GM12872 (cell line): Measurements from ENCODE around the gene UHMK1.

Experiments used
- TF ChIP-seq, protein P1 (sequence below): IDR thresholded peaks from 3 replicates; pipeline ENCODE4 v1.5.1; 2011; ENCODE audit warnings: low read depth, mild to moderate bottlenecking, low read length, moderate library complexity; ENCODE audit not compliant: insufficient read depth

UHMK1 gene

GRCh38 chr1:162549001-162549400 is 51.4 kb downstream of the UHMK1 start:
- TF ChIP-seq, protein P1, sequence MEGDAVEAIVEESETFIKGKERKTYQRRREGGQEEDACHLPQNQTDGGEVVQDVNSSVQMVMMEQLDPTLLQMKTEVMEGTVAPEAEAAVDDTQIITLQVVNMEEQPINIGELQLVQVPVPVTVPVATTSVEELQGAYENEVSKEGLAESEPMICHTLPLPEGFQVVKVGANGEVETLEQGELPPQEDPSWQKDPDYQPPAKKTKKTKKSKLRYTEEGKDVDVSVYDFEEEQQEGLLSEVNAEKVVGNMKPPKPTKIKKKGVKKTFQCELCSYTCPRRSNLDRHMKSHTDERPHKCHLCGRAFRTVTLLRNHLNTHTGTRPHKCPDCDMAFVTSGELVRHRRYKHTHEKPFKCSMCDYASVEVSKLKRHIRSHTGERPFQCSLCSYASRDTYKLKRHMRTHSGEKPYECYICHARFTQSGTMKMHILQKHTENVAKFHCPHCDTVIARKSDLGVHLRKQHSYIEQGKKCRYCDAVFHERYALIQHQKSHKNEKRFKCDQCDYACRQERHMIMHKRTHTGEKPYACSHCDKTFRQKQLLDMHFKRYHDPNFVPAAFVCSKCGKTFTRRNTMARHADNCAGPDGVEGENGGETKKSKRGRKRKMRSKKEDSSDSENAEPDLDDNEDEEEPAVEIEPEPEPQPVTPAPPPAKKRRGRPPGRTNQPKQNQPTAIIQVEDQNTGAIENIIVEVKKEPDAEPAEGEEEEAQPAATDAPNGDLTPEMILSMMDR, result no peak

DNA sequence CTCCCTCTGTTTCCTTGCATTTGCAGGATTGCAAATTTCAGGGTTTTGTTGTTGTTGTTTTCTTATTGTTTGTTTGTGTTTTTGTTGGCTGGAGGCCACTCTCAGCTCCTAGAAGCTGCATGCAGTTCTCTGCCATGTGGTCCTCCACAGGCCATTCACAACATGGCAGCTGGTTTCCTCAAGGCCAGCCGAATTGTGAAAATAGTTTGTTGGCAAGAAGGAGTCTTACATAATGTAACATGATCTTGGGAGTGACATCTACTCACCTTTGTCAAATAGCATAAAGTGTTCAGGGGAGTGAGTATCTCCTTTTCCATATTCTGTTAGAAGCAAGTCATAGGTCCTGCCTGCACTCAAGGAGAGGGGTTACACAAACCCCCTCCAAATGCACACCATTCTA is 53.3 kb downstream of the UHMK1 start:
- TF ChIP-seq, protein P1, result no peak

DNA sequence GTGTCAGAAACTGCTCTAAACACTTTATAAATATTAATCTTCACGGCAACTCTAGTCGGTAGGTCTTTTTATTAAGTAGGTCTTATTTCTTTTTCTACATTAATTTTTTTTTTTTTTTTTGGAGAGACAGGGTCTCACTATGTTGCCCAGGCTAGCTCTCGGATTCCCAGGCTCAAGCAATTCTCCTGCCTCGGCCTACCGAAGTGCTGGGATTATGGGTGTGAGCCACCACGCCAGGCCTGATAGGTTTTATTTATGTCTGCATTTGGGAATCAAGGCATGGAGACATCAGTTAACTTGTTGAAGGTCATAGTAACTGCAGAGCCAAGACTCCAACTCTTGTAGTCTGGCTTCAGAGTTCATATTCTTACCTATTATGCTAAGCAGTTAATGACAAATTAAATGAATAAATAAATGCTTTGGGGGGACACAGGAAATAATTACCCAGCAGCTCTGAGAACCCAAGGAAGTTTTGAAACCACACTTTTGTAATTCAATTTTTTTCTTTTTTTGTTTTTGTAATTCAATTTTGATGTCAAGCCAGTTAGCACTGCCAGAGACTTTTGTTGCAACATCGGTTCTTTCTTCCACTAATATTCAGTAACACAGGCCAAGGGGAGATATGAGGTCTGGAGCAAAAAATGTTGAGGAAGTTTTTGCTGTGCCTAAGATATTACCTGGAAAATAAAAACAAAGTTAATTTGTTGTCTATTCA is 54.5 kb downstream of the UHMK1 start:
- TF ChIP-seq, protein P1, result no peak

- TF ChIP-seq, protein P1, result no peak
Measured at GRCh38 chr1:162552684-162553252, 55.1 kb downstream of the UHMK1 start.

DNA sequence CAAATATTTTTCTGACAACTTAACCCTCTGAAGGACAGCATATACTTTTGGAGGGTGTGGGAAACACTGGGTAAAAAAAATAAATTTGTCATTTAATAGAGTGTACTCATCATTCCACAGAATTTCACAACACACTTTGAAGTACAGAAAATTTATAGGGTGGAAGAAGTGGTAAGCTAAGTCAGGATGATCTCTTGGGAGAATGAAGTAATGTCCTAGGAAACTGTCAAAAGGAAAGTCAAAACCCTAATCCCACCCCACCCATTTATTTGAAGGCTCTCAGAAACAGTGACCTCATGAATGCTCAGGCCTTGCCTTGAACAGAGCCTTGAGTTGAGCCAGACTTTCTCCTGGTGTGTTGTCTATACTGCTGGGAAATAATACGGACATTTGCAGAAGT is 56.6 kb downstream of the UHMK1 start:
- TF ChIP-seq, protein P1, result no peak

DNA sequence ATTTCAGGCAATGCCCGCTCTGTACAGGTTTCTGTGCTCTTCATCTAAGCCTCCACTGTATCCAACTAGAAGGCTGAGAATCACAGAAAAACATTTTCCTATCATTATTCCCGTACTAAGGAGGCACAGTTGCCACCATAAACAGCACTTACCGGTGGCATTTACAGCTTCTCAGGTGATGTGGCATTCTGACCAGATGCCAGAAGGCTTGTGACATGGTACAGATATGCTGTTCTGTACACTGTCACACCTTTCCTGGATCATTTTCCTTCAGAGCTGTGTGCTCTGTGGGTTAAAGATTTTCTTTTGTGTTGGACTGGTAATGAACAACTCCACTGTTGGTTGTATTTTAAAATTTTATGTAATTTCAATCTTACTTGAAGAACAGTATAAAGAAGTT is 59.9 kb downstream of the UHMK1 start:
- TF ChIP-seq, protein P1, result no peak

GRCh38 chr1:162560303-162561036 is 62.9 kb downstream of the UHMK1 start:
- TF ChIP-seq, protein P1, result no peak
